ENCODE data around the gene LCN15.
"Not testable (repeated sequence)": the region's sequence is repeated elsewhere in the genome, so short reads cannot be mapped to it uniquely, and the experiment has no call there.

LCN15 gene

GRCh38 chr9:136769710-136770191 lies 5.4 kb upstream of the LCN15 start:
- Histone ChIP-seq H2AFZ (ENCODE audit: low read depth, low read length) (no peak overlapping the region), H2BK12ac (ENCODE audit: low read length in 2 of 2) (no peak overlapping the region), H3K9ac (ENCODE audit: low read length) (no peak overlapping the region), H4K91ac (ENCODE audit: low read length) (no peak overlapping the region), H3K79me1 (replicated peaks; ENCODE audit: low read length, poor library complexity, severe bottlenecking) (no peaks in the 10 kb centered on the region), H3K4me2 (ENCODE audit: low read length, poor library complexity, severe bottlenecking) (no peak overlapping the region), H3K27me3 (ENCODE audit: control insufficient read depth in 1 of 2, insufficient read depth in 1 of 2, low read length in 2 of 2) (peaks cover 18 to 38% of the 10 kb centered on the region in 2 experiments), H3K23ac (ENCODE audit: low read length in 2 of 2) (no peak overlapping the region), H3K4ac (ENCODE audit: low read depth in 1 of 2, low read length in 2 of 2) (no peak overlapping the region), H2BK15ac (ENCODE audit: low read depth, poor library complexity, severe bottlenecking) (no peak overlapping the region), H3K36me3 (ENCODE audit: control insufficient read depth in 1 of 2, insufficient read depth in 2 of 2, low read depth in 1 of 2, low read length in 2 of 2) (no peaks in the 10 kb centered on the region), H3K14ac (ENCODE audit: low read length in 2 of 2) (no peak overlapping the region), H2BK120ac (ENCODE audit: low read depth, low read length) (no peak overlapping the region), H3K27ac (ENCODE audit: low read length, poor library complexity, severe bottlenecking) (no peak overlapping the region), H2AK5ac (ENCODE audit: low read length, severe bottlenecking) (no peak overlapping the region), H3K9me3 (ENCODE audit: control insufficient read depth, low read length) (peaks cover 13% of the 10 kb centered on the region), H3K4me3 (ENCODE audit: insufficient read depth in 1 of 2, low read depth in 1 of 2, low read length in 2 of 2) (no peak overlapping the region), H4K8ac (ENCODE audit: low read length) (no peak overlapping the region), H3K18ac (ENCODE audit: low read depth in 1 of 2, low read length in 2 of 2) (no peak overlapping the region), H2BK5ac (ENCODE audit: low read depth, low read length, poor library complexity, severe bottlenecking) (no peak overlapping the region), H3K4me1 (ENCODE audit: control insufficient read depth, insufficient read depth, low read depth, low read length) (peaks cover 2% of the 10 kb centered on the region)
- WGBS: 32% methylated on average over 8 of the region's 16 CpGs
- DNase-seq: no peak

DNA sequence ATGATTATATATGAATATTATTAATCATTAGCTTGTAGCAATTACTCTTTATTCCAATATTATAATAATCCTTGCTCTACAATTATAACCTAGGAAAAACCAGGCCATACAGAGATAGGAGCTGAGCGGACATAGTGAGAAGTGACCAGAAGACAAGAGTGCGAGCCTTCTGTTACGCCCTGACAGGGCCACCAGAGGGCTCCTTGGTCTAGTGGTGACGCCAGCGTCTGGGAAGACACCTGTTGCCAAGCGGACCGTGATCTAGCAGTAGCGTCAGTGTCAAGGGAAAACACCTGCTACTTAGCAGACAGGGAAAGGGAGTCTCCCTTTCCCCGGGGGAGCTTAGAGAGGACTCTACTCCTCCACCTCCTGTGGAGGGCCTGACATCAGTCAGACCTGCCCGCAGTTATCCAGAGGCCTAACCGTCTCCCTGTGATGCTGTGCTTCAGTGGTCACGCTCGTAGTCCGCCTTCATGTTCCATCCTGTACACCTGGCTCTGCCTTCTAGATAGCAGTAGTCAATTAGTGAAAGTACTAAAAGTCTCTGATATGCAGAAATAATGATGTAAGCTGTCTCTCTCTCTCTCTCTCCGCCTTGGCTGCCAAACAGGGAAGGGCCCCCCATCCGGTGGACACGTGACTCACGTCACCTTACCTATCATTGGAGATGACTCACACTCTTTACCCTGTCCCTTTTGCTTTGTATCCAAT lies 2.2 kb upstream of the LCN15 start:
- H2BK12ac ChIP-seq (ENCODE audit: low read length in 2 of 2); H3K36me3 ChIP-seq (ENCODE audit: control insufficient read depth in 1 of 2, insufficient read depth in 2 of 2, low read depth in 1 of 2, low read length in 2 of 2); H3K4me3 ChIP-seq (ENCODE audit: insufficient read depth in 1 of 2, low read depth in 1 of 2, low read length in 2 of 2); H3K9ac ChIP-seq (ENCODE audit: low read length); H3K14ac ChIP-seq (ENCODE audit: low read length in 2 of 2); H2AFZ ChIP-seq (ENCODE audit: low read depth, low read length); H3K79me1 ChIP-seq (replicated peaks; ENCODE audit: low read length, poor library complexity, severe bottlenecking); H4K8ac ChIP-seq (ENCODE audit: low read length); H3K27ac ChIP-seq (ENCODE audit: low read length, poor library complexity, severe bottlenecking); H3K4me2 ChIP-seq (ENCODE audit: low read length, poor library complexity, severe bottlenecking); H3K23ac ChIP-seq (ENCODE audit: low read length in 2 of 2); H4K91ac ChIP-seq (ENCODE audit: low read length); H2BK5ac ChIP-seq (ENCODE audit: low read depth, low read length, poor library complexity, severe bottlenecking); H2BK15ac ChIP-seq (ENCODE audit: low read depth, poor library complexity, severe bottlenecking); H3K18ac ChIP-seq (ENCODE audit: low read depth in 1 of 2, low read length in 2 of 2); H3K9me3 ChIP-seq (ENCODE audit: control insufficient read depth, low read length); H2AK5ac ChIP-seq (ENCODE audit: low read length, severe bottlenecking); H3K4ac ChIP-seq (ENCODE audit: low read depth in 1 of 2, low read length in 2 of 2); H3K4me1 ChIP-seq (ENCODE audit: control insufficient read depth, insufficient read depth, low read depth, low read length); H2BK120ac ChIP-seq (ENCODE audit: low read depth, low read length): not testable (repeated sequence)
- peak; percentile 64 for DNase-seq
- peaks cover 33 to 38% of the 10 kb centered on the region in 2 experiments for H3K27me3 ChIP-seq (ENCODE audit: control insufficient read depth in 1 of 2, insufficient read depth in 1 of 2, low read length in 2 of 2)
- WGBS: 55% methylated on average over 14 of the region's 18 CpGs

DNA sequence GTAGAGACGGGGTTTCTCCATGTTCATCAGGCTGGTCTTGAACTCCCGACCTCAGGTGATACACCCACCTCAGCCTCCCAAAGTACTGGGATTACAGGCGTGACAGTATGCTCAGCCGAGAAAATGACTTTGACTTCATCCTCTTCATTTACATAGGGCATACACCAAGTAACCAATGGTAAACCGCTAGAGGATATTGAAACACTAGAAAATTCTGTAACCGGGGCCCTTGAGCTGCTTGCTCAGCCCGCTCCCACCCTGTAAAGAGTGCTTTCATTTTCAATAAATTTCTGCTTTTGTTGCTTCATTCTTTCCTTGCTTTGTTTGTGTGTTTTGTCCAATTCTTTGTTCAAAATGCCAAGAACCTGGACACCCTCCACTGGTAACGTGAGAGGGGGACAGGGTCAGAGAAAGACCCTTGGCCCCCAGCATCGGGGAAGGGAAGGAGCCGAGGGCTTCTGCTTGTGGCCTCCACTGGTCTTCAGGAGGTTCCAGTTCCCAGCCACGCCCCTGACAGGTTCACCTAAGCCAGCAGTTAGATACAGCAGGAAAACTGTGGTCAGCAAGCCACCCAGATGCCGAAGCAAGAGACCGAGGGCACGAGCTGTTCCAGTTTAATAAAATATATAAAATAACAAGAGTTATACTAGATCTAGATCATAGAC lies 1.6 kb upstream of the LCN15 start:
- H2AFZ ChIP-seq (ENCODE audit: low read depth, low read length); H2BK120ac ChIP-seq (ENCODE audit: low read depth, low read length): not testable (repeated sequence)
- WGBS: 86% methylated on average over 11 of the region's 14 CpGs

DNA sequence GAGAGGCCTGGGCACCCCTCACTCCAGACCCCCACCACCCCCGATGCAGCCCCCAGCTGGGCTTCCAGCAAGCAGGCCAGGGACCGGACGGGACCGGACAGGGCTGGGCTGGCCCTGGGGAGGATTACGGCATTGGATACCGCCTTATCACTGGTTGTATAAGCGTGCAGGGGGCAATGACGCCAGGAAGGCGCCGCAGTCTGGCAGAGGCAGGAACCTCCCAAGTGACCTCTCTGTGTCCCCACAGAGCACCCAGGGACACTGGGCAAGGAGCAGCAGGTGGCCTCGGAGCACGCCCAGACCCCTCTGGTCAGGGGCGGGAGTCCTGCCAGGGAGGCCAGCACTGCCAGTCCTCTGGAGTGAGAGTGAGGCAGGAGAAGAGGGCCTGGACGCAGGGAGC lies 723 bp upstream of the LCN15 start:
- no peaks in the 10 kb centered on the region for H3K9me3 ChIP-seq (ENCODE audit: control insufficient read depth, low read length)

More for the DNA sequence above, 1.6 kb upstream of the LCN15 start:
- H3K36me3 ChIP-seq (ENCODE audit: control insufficient read depth in 1 of 2, insufficient read depth in 2 of 2, low read depth in 1 of 2, low read length in 2 of 2); H3K4ac ChIP-seq (ENCODE audit: low read depth in 1 of 2, low read length in 2 of 2); H3K79me1 ChIP-seq (replicated peaks; ENCODE audit: low read length, poor library complexity, severe bottlenecking); H3K14ac ChIP-seq (ENCODE audit: low read length in 2 of 2); H3K9ac ChIP-seq (ENCODE audit: low read length); H2AK5ac ChIP-seq (ENCODE audit: low read length, severe bottlenecking); H3K4me2 ChIP-seq (ENCODE audit: low read length, poor library complexity, severe bottlenecking); H2BK5ac ChIP-seq (ENCODE audit: low read depth, low read length, poor library complexity, severe bottlenecking); H4K8ac ChIP-seq (ENCODE audit: low read length); H3K9me3 ChIP-seq (ENCODE audit: control insufficient read depth, low read length); H2BK12ac ChIP-seq (ENCODE audit: low read length in 2 of 2); H4K91ac ChIP-seq (ENCODE audit: low read length); H3K23ac ChIP-seq (ENCODE audit: low read length in 2 of 2); DNase-seq; H3K18ac ChIP-seq (ENCODE audit: low read depth in 1 of 2, low read length in 2 of 2); H3K4me3 ChIP-seq (ENCODE audit: insufficient read depth in 1 of 2, low read depth in 1 of 2, low read length in 2 of 2); H2BK15ac ChIP-seq (ENCODE audit: low read depth, poor library complexity, severe bottlenecking); H3K4me1 ChIP-seq (ENCODE audit: control insufficient read depth, insufficient read depth, low read depth, low read length); H3K27ac ChIP-seq (ENCODE audit: low read length, poor library complexity, severe bottlenecking): not testable (repeated sequence)
- H3K27me3 ChIP-seq (ENCODE audit: control insufficient read depth in 1 of 2, insufficient read depth in 1 of 2, low read length in 2 of 2): peaks cover 33 to 41% of the 10 kb centered on the region in 2 experiments

More for the DNA sequence above, 723 bp upstream of the LCN15 start:
- H3K4ac ChIP-seq (ENCODE audit: low read depth in 1 of 2, low read length in 2 of 2): no peak overlapping the region
- 97% methylated on average over 14 of the region's 14 CpGs for WGBS
- H3K4me3 ChIP-seq (ENCODE audit: insufficient read depth in 1 of 2, low read depth in 1 of 2, low read length in 2 of 2): no peak overlapping the region
- H3K23ac ChIP-seq (ENCODE audit: low read length in 2 of 2): no peak overlapping the region
- H2BK5ac ChIP-seq (ENCODE audit: low read depth, low read length, poor library complexity, severe bottlenecking): no peak overlapping the region
- H3K18ac ChIP-seq (ENCODE audit: low read depth in 1 of 2, low read length in 2 of 2): no peak overlapping the region
- peaks cover 34 to 47% of the 10 kb centered on the region in 2 experiments for H3K27me3 ChIP-seq (ENCODE audit: control insufficient read depth in 1 of 2, insufficient read depth in 1 of 2, low read length in 2 of 2)
- H3K4me1 ChIP-seq (ENCODE audit: control insufficient read depth, insufficient read depth, low read depth, low read length): peaks cover 7% of the 10 kb centered on the region
- H2BK12ac ChIP-seq (ENCODE audit: low read length in 2 of 2): no peak overlapping the region
- H2AFZ ChIP-seq (ENCODE audit: low read depth, low read length): no peak overlapping the region
- no peak overlapping the region for H3K4me2 ChIP-seq (ENCODE audit: low read length, poor library complexity, severe bottlenecking)
- no peak overlapping the region for H3K14ac ChIP-seq (ENCODE audit: low read length in 2 of 2)
- DNase-seq: no peak
- H2BK15ac ChIP-seq (ENCODE audit: low read depth, poor library complexity, severe bottlenecking): no peak overlapping the region
- H4K8ac ChIP-seq (ENCODE audit: low read length): no peak overlapping the region
- H3K9ac ChIP-seq (ENCODE audit: low read length): no peak overlapping the region
- H3K36me3 ChIP-seq (ENCODE audit: control insufficient read depth in 1 of 2, insufficient read depth in 2 of 2, low read depth in 1 of 2, low read length in 2 of 2): no peaks in the 10 kb centered on the region
- no peak overlapping the region for H3K27ac ChIP-seq (ENCODE audit: low read length, poor library complexity, severe bottlenecking)
- no peak overlapping the region for H4K91ac ChIP-seq (ENCODE audit: low read length)
- H2BK120ac ChIP-seq (ENCODE audit: low read depth, low read length): no peak overlapping the region
- no peak overlapping the region for H2AK5ac ChIP-seq (ENCODE audit: low read length, severe bottlenecking)
- H3K79me1 ChIP-seq (replicated peaks; ENCODE audit: low read length, poor library complexity, severe bottlenecking): no peaks in the 10 kb centered on the region

Data from mesenchymal stem cell (in vitro differentiated cells and primary cell).